IMR-90 (cell line): Measurements from ENCODE around the gene KRT3. TPM values are rescaled to one million over a fixed set of nuclear protein-coding genes. Genes with fewer than 3 reads are reported as not detected.

Experiments used
- ATAC-seq: fragments of 200-7000 bp; cut with Tn5 transposase; 2 replicates; pipeline ENCODE4 v1.9.1; 2020; ENCODE audit warnings: low read depth, mild to moderate bottlenecking, moderate library complexity
- BruUV-seq: library from RNA; stranded (reverse); fragments of 400-500 nt; replicated peaks from 2 replicates; lab custom pipeline; 2021; lab: Mats Ljungman, UMichigan
- CTCF ChIA-PET: fragments of 300-600 bp; formaldehyde crosslinking; extraction: SDS; loops from one replicate; lab custom pipeline; 2021; ENCODE audit warnings: antibody characterized with exemption; lab: Yijun Ruan, JAX
- POLR2A ChIA-PET: fragments of 300-600 bp; sonication (Branson Sonifier 250); formaldehyde crosslinking; loops from one replicate; lab custom pipeline; 2022; ENCODE audit warnings: antibody characterized with exemption; ENCODE audit not compliant: unreplicated experiment; lab: Charles Lee
- DNase-seq: peaks from one replicate; pipeline ENCODE4 v3.0.0; 2013
- H2AFZ ChIP-seq: replicated peaks from 2 replicates; pipeline ENCODE3; 2013; ENCODE audit warnings: low read length, mild to moderate bottlenecking; ENCODE audit not compliant: poor library complexity
- H2AK5ac ChIP-seq: 2 replicates; pipeline ENCODE4 v1.6.1; 2013; ENCODE audit warnings: low read depth, low read length, inconsistent platforms
- H2AK9ac ChIP-seq: replicated peaks from 2 replicates; pipeline ENCODE3; 2013; ENCODE audit warnings: mild to moderate bottlenecking, low read depth, low read length, moderate library complexity; ENCODE audit not compliant: poor library complexity
- H2BK120ac ChIP-seq: 2 replicates; pipeline ENCODE4 v1.6.1; 2013; ENCODE audit warnings: low read depth, low read length, inconsistent platforms
- H2BK15ac ChIP-seq: 3 replicates; pipeline ENCODE4 v1.6.1; 2013; ENCODE audit warnings: low read depth, low read length, inconsistent platforms
- H2BK20ac ChIP-seq: 2 replicates; pipeline ENCODE4 v1.6.1; 2013; ENCODE audit warnings: low read depth, mild to moderate bottlenecking, inconsistent platforms, low read length, moderate library complexity
- H2BK5ac ChIP-seq: 2 replicates; pipeline ENCODE4 v1.6.1; 2013; ENCODE audit warnings: mild to moderate bottlenecking, low read depth, low read length, inconsistent platforms; ENCODE audit not compliant: poor library complexity, severe bottlenecking
- H3K14ac ChIP-seq: replicated peaks from 2 replicates; pipeline ENCODE4 v1.6.1; 2013; ENCODE audit warnings: low read depth, low read length, inconsistent platforms
- H3K18ac ChIP-seq: 2 replicates; pipeline ENCODE4 v1.6.1; 2013; ENCODE audit warnings: low read depth, low read length, control low read depth
- H3K23ac ChIP-seq: 2 replicates; pipeline ENCODE4 v1.6.1; 2013; ENCODE audit warnings: low read depth, low read length, inconsistent platforms
- H3K27ac ChIP-seq: 2 replicates; pipeline ENCODE4 v1.5.1; 2013; ENCODE audit warnings: mild to moderate bottlenecking, control low read depth, low read length; ENCODE audit not compliant: insufficient read depth
- H3K27me3 ChIP-seq: 2 replicates; pipeline ENCODE4 v1.6.1; 2013; ENCODE audit warnings: low read length; ENCODE audit not compliant: control insufficient read depth, insufficient read depth
- H3K36me3 ChIP-seq: 2 replicates; pipeline ENCODE4 v1.6.1; 2013; ENCODE audit warnings: low read length, mixed read lengths; ENCODE audit not compliant: control insufficient read depth, insufficient read depth
- H3K4ac ChIP-seq: 2 replicates; pipeline ENCODE4 v1.6.1; 2013; ENCODE audit warnings: low read depth, low read length, inconsistent platforms
- H3K4me1 ChIP-seq: 2 replicates; pipeline ENCODE4 v1.6.1; 2013; ENCODE audit warnings: low read length, mixed read lengths; ENCODE audit not compliant: control insufficient read depth, insufficient read depth
- H3K4me2 ChIP-seq: 2 replicates; pipeline ENCODE4 v1.6.1; 2013; ENCODE audit warnings: low read depth, mild to moderate bottlenecking, control low read depth, low read length, moderate library complexity
- H3K4me3 ChIP-seq: 2 replicates; pipeline ENCODE4 v1.5.1; 2013; ENCODE audit warnings: low read depth, mild to moderate bottlenecking, control low read depth, low read length, moderate library complexity; ENCODE audit not compliant: insufficient read depth
- H3K56ac ChIP-seq: 2 replicates; pipeline ENCODE4 v1.6.1; 2013; ENCODE audit warnings: low read length, inconsistent platforms; ENCODE audit not compliant: insufficient read depth; ENCODE audit errors: extremely low read depth
- H3K79me1 ChIP-seq, 2 experiments: 2 replicates each; pipeline ENCODE4 v1.6.1; 2013; ENCODE audit warnings: low read length in 2 of 2, inconsistent platforms in 1 of 2, low read depth in 1 of 2
- H3K9ac ChIP-seq: 2 replicates; pipeline ENCODE4 v1.6.1; 2013; ENCODE audit warnings: low read depth, low read length, control low read depth
- H3K9me1 ChIP-seq: 2 replicates; pipeline ENCODE4 v1.6.1; 2013; ENCODE audit warnings: low read length, inconsistent platforms; ENCODE audit not compliant: insufficient read depth
- H3K9me3 ChIP-seq: 2 replicates; pipeline ENCODE4 v1.6.1; 2013; ENCODE audit warnings: low read length; ENCODE audit not compliant: control insufficient read depth, insufficient read depth
- H4K20me1 ChIP-seq: 2 replicates; pipeline ENCODE4 v1.6.1; 2013; ENCODE audit warnings: low read length, inconsistent platforms; ENCODE audit not compliant: insufficient read depth
- H4K5ac ChIP-seq: 2 replicates; pipeline ENCODE4 v1.6.1; 2013; ENCODE audit warnings: mild to moderate bottlenecking, low read depth, low read length, control low read depth
- H4K8ac ChIP-seq, 2 experiments: 2 replicates each; pipeline ENCODE4 v1.6.1; 2013; ENCODE audit warnings: low read depth in 2 of 2, low read length in 2 of 2, control low read depth in 1 of 2, inconsistent platforms in 1 of 2
- H4K91ac ChIP-seq: 2 replicates; pipeline ENCODE4 v1.6.1; 2013; ENCODE audit warnings: low read depth, low read length, inconsistent platforms; ENCODE audit not compliant: insufficient read depth
- BHLHE40 ChIP-seq: fragments of 150-350 bp; IDR thresholded peaks from 2 replicates; pipeline ENCODE4 v1.6.1; 2016; ENCODE audit warnings: mild to moderate bottlenecking, low read depth, low read length
- CEBPB ChIP-seq: IDR thresholded peaks from 2 replicates; pipeline ENCODE4 v1.6.1; 2012; ENCODE audit warnings: low read depth, low read length, improper control_type of control experiment
- CHD1 ChIP-seq: IDR thresholded peaks from 2 replicates; pipeline ENCODE4 v1.6.1; 2012; ENCODE audit warnings: low read depth, low read length, improper control_type of control experiment
- FOS ChIP-seq: fragments of 150-350 bp; IDR thresholded peaks from 2 replicates; pipeline ENCODE4 v1.6.1; 2016; ENCODE audit warnings: low read depth, low read length
- MAFK ChIP-seq: IDR thresholded peaks from 2 replicates; pipeline ENCODE4 v1.6.1; 2012; ENCODE audit warnings: low read depth, low read length, improper control_type of control experiment
- MAZ ChIP-seq: IDR thresholded peaks from 2 replicates; pipeline ENCODE4 v1.6.1; 2012; ENCODE audit warnings: low read depth, mild to moderate bottlenecking, low read length, improper control_type of control experiment, moderate library complexity, borderline replicate concordance
- MXI1 ChIP-seq: IDR thresholded peaks from 2 replicates; pipeline ENCODE4 v1.6.1; 2012; ENCODE audit warnings: low read depth, mild to moderate bottlenecking, low read length, moderate library complexity, borderline replicate concordance
- NFE2L2 ChIP-seq: fragments of 150-350 bp; IDR thresholded peaks from 2 replicates; pipeline ENCODE4 v1.6.1; 2016; ENCODE audit warnings: low read depth, mild to moderate bottlenecking, low read length
- POLR2A ChIP-seq: IDR thresholded peaks from 2 replicates; pipeline ENCODE4 v1.6.1; 2012; ENCODE audit warnings: mild to moderate bottlenecking, low read depth, low read length
- RAD21 ChIP-seq: IDR thresholded peaks from 2 replicates; pipeline ENCODE4 v1.6.1; 2012; ENCODE audit warnings: low read length, improper control_type of control experiment
- RCOR1 ChIP-seq: IDR thresholded peaks from 2 replicates; pipeline ENCODE4 v1.6.1; 2012; ENCODE audit warnings: mild to moderate bottlenecking, low read length, improper control_type of control experiment; ENCODE audit not compliant: insufficient replicate concordance
- RFX5 ChIP-seq: IDR thresholded peaks from 2 replicates; pipeline ENCODE4 v1.8.0; 2012; ENCODE audit warnings: low read depth, mild to moderate bottlenecking, low read length, moderate library complexity
- SMC3 ChIP-seq: fragments of 150-350 bp; IDR thresholded peaks from 2 replicates; pipeline ENCODE4 v1.6.1; 2016; ENCODE audit warnings: low read depth, mild to moderate bottlenecking, antibody characterized with exemption, low read length, moderate library complexity
- WGBS, 2 experiments: methylation state at CpG; one replicate each; pipeline versions ENCODE4 v1.1.5 to v1.1.7; 2013; ENCODE audit warnings: missing lambda C conversion rate in 2 of 2; ENCODE audit not compliant: insufficient read length in 1 of 2; ENCODE audit errors: extremely low coverage in 2 of 2; 5-methylcytosine and 5-hydroxymethylcytosine counted together
- dilution Hi-C: fragments of 300-500 bp; cut with HindIII; formaldehyde crosslinking; loops from one replicate; pipeline ENCODE4 v1.14.3; 2018; ENCODE audit warnings: low sequenced_read_pairs; ENCODE audit not compliant: unreplicated experiment
- in situ Hi-C: fragments of 300-500 bp; cut with MboI; formaldehyde crosslinking; loops from 3 replicates; pipeline ENCODE4 v1.14.3; 2019; ENCODE audit warnings: low sequenced_read_pairs, inconsistent platforms, mixed read lengths
- intact Hi-C: fragments of 100-400 bp; cut with micrococcal nuclease; formaldehyde crosslinking; loops from 2 replicates; pipeline ENCODE4 v1.10.0; 2022
- polyA plus RNA-seq, 3 experiments: library from polyadenylated mRNA; depleted of rRNA; stranded (reverse); fragments of >200 nt; gene quantifications; 2 replicates each; pipeline ENCODE4 v1.2.3, GENCODE V29; 2012; ENCODE audit warnings: low replicate concordance in 1 of 3
- total RNA-seq: library from RNA; depleted of rRNA; stranded (reverse); fragments of >200 nt; gene quantifications from 2 replicates; pipeline ENCODE4 v1.2.3, GENCODE V29; 2012
- TF ChIP-seq, protein P1 (sequence below): fragments of 150-350 bp; IDR thresholded peaks from 2 replicates; pipeline ENCODE4 v1.6.1; 2016; ENCODE audit warnings: low read depth, mild to moderate bottlenecking, low read length, moderate library complexity, borderline replicate concordance
- TF ChIP-seq, protein P2 (sequence below): fragments of 150-350 bp; IDR thresholded peaks from 2 replicates; pipeline ENCODE4 v1.6.1; 2017; ENCODE audit warnings: mild to moderate bottlenecking, antibody characterized with exemption, low read length, low read depth
- TF ChIP-seq, protein P3 (sequence below): conservative IDR thresholded peaks from 2 replicates; pipeline ENCODE4 v1.5.1; 2012; ENCODE audit warnings: mild to moderate bottlenecking, low read depth, low read length, improper control_type of control experiment

The KRT3 gene
- total and polyA plus RNA-seq, 2 of the 4 experiments (the other 2 are of a cell fraction), result not detected

DNA sequence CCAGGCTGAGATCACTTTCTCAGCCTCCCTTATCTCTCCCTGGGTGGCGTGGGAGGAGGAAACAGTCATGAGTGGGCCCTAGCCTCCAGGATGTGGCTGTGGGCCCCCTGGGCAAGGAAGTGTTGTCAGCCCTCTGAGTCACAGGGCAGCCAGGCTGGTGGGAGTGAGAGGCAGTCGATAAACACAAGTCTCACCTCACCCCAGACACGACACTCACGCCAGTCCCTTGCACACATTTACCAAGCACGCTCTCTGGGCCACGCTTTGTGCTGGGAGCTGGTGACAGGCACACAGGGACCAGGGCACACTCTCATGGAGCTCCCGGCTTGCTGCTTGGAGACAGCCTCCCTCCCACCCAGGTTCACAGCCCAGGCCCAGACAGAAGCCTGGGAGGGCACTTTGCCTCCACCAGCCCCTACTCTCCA, 40.1 kb upstream of the KRT3 start:
- no peak overlapping the region for H2BK15ac ChIP-seq
- BruUV-seq, result no TSS peak
- H3K4ac ChIP-seq, result peak overlapping the region; percentile 63
- peaks cover 3% of the 10 kb centered on the region; the same call in 1 of the 2 replicates for H3K27me3 ChIP-seq
- no peak overlapping the region for H3K9ac ChIP-seq
- TF ChIP-seq RCOR1 (no peak), SMC3 (no peak), MXI1 (peak; percentile 41; the same call in 1 of the 2 replicates), MAZ (peak; percentile 66), BHLHE40 (peak; percentile 75), POLR2A (peak; percentile 39), RFX5 (no peak), RAD21 (no peak), FOS (peak; percentile 95), CEBPB (peak; percentile 61), CHD1 (no peak), NFE2L2 (peak; percentile 43; the same call in 1 of the 2 replicates), MAFK (no peak)
- TF ChIP-seq, protein P1, sequence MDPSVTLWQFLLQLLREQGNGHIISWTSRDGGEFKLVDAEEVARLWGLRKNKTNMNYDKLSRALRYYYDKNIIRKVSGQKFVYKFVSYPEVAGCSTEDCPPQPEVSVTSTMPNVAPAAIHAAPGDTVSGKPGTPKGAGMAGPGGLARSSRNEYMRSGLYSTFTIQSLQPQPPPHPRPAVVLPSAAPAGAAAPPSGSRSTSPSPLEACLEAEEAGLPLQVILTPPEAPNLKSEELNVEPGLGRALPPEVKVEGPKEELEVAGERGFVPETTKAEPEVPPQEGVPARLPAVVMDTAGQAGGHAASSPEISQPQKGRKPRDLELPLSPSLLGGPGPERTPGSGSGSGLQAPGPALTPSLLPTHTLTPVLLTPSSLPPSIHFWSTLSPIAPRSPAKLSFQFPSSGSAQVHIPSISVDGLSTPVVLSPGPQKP, result no peak
- TF ChIP-seq, protein P2, sequence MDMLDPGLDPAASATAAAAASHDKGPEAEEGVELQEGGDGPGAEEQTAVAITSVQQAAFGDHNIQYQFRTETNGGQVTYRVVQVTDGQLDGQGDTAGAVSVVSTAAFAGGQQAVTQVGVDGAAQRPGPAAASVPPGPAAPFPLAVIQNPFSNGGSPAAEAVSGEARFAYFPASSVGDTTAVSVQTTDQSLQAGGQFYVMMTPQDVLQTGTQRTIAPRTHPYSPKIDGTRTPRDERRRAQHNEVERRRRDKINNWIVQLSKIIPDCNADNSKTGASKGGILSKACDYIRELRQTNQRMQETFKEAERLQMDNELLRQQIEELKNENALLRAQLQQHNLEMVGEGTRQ, result no peak
- TF ChIP-seq, protein P3, sequence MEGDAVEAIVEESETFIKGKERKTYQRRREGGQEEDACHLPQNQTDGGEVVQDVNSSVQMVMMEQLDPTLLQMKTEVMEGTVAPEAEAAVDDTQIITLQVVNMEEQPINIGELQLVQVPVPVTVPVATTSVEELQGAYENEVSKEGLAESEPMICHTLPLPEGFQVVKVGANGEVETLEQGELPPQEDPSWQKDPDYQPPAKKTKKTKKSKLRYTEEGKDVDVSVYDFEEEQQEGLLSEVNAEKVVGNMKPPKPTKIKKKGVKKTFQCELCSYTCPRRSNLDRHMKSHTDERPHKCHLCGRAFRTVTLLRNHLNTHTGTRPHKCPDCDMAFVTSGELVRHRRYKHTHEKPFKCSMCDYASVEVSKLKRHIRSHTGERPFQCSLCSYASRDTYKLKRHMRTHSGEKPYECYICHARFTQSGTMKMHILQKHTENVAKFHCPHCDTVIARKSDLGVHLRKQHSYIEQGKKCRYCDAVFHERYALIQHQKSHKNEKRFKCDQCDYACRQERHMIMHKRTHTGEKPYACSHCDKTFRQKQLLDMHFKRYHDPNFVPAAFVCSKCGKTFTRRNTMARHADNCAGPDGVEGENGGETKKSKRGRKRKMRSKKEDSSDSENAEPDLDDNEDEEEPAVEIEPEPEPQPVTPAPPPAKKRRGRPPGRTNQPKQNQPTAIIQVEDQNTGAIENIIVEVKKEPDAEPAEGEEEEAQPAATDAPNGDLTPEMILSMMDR, result no peak
- in situ Hi-C loops (no loop called here), intact Hi-C loops (no loop called here), dilution Hi-C loops (no loop called here)
- H2BK5ac ChIP-seq, result no peak overlapping the region
- no peak overlapping the region for H3K18ac ChIP-seq
- no peak overlapping the region for H3K4me2 ChIP-seq
- no peak overlapping the region for H4K5ac ChIP-seq
- peak overlapping the region; percentile 76 for H2AK9ac ChIP-seq
- H2AFZ ChIP-seq, result peak overlapping the region; percentile 36
- peak overlapping the region; percentile 54 for H2BK120ac ChIP-seq
- peak overlapping the region; percentile 76; the same call in 1 of the 2 replicates for H2AK5ac ChIP-seq
- H4K20me1 ChIP-seq, result no peaks in the 10 kb centered on the region
- no peak overlapping the region; the same call in 1 of the 2 replicates for H3K27ac ChIP-seq
- POLR2A ChIA-PET, result no interaction called here
- H3K23ac ChIP-seq, result peak overlapping the region; percentile 32; the same call in 1 of the 2 replicates
- H3K14ac ChIP-seq, result peak overlapping the region; percentile 94; the same call in 1 of the 2 replicates
- ATAC-seq (peak; percentile 73), DNase-seq (peak; percentile 85)
- no CpG with 5 or more reads among the region's 7 CpGs for WGBS, 2 experiments
- H4K8ac ChIP-seq, result peak overlapping the region; percentile 38 to 56; a peak in 2 of 4 replicates
- CTCF ChIA-PET, result no interaction called here
- peaks cover 18% of the 10 kb centered on the region for H3K4me1 ChIP-seq
- H2BK20ac ChIP-seq, result peak overlapping the region; percentile 88; the same call in 1 of the 2 replicates
- H3K9me3 ChIP-seq, result no peaks in the 10 kb centered on the region
- H3K9me1 ChIP-seq, result peaks cover 20% of the 10 kb centered on the region
- H3K36me3 ChIP-seq, result no peaks in the 10 kb centered on the region
- no peaks in the 10 kb centered on the region for H3K79me1 ChIP-seq
- H4K91ac ChIP-seq, result peak overlapping the region; percentile 81
- H3K4me3 ChIP-seq, result no peak overlapping the region
- H3K56ac ChIP-seq, result no peak overlapping the region
